HCT116 (cell line): ENCODE measurements around the gene QRFPR. TPM values are rescaled to one million over a fixed set of nuclear protein-coding genes. Genes with fewer than 3 reads are reported as not detected.

ENCODE experiments used
- ATAC-seq: fragments of 200-7000 bp; cut with Tn5 transposase; 2 replicates; pipeline ENCODE4 v1.9.1; 2020; ENCODE audit warnings: mild to moderate bottlenecking, moderate library complexity
- BruUV-seq: library from RNA; stranded (reverse); fragments of 400-500 nt; replicated peaks from 2 replicates; lab custom pipeline; 2021; lab: Mats Ljungman, UMichigan
- CTCF ChIA-PET: fragments of 300-600 bp; sonication (Branson Sonifier 250); formaldehyde crosslinking; loops from one replicate; lab custom pipeline; 2021; ENCODE audit warnings: antibody characterized with exemption; lab: Charles Lee
- POLR2A ChIA-PET: fragments of 300-600, 350-600 bp; sonication (Branson Sonifier 250); formaldehyde crosslinking; loops from one replicate; lab custom pipeline; 2021; ENCODE audit warnings: antibody characterized with exemption; lab: Charles Lee
- RAD21 ChIA-PET, 2 experiments: fragments of 300-600 bp; sonication (Branson Sonifier 250); formaldehyde crosslinking; loops; one replicate each; lab custom pipeline; 2023; ENCODE audit warnings: low total read pairs in 2 of 2; ENCODE audit not compliant: uncharacterized antibody in 2 of 2, unreplicated experiment in 2 of 2, low non-redundant PET in 1 of 2; lab: Charles Lee
- DNase-seq: peaks from one replicate; pipeline ENCODE4 v3.0.0-alpha.2; 2010; ENCODE audit warnings: low read depth, low spot score
- H2AFZ ChIP-seq: fragments of 200-600 bp; shearing (Covaris generic), sonication (generic); 2 replicates; pipeline ENCODE4 v1.6.1; 2017; ENCODE audit warnings: low read depth, mixed run types, mixed read lengths, antibody characterized with exemption, low read length; ENCODE audit not compliant: poor library complexity, severe bottlenecking
- H3K27ac ChIP-seq: 2 replicates; pipeline ENCODE4 v1.5.1; 2012; ENCODE audit warnings: low read depth, low read length
- H3K27me3 ChIP-seq: fragments of 200-600 bp; sonication (generic); 2 replicates; pipeline ENCODE4 v1.6.1; 2016; ENCODE audit warnings: mixed run types, low read length, mixed read lengths; ENCODE audit not compliant: insufficient read depth
- H3K36me3 ChIP-seq, 2 experiments: fragments of 200-500 bp in 1 of 2; fragments of 200-600 bp in 1 of 2; sonication (Bioruptor generic) in 1 of 2; sonication (generic) in 1 of 2; 2 replicates each; pipeline versions ENCODE4 v1.5.1 to v1.6.1; 2014 to 2016; ENCODE audit warnings: low read length in 2 of 2, inconsistent platforms in 1 of 2, mixed read lengths in 1 of 2, mixed run types in 1 of 2; ENCODE audit not compliant: insufficient read depth in 2 of 2, control insufficient read depth in 1 of 2
- H3K4me1 ChIP-seq, 2 experiments: fragments of 200-600 bp in 1 of 2; sonication (generic) in 1 of 2; 2 replicates each; pipeline versions ENCODE4 v1.5.1 to v1.6.1; 2012 to 2017; ENCODE audit warnings: low read length in 2 of 2, inconsistent platforms in 1 of 2, mild to moderate bottlenecking in 1 of 2, mixed read lengths in 1 of 2, mixed run types in 1 of 2, moderate library complexity in 1 of 2; ENCODE audit not compliant: insufficient read depth in 2 of 2, control insufficient read depth in 1 of 2
- H3K4me2 ChIP-seq: fragments of 200-600 bp; sonication (generic); 2 replicates; pipeline ENCODE4 v1.6.1; 2017; ENCODE audit warnings: mixed run types, low read length, mixed read lengths
- H3K4me3 ChIP-seq, 2 experiments: fragments of 200-600 bp in 1 of 2; sonication (generic) in 1 of 2; replicated peaks in 1 of 2; 2 replicates each; pipeline ENCODE4 v1.5.1; 2011 to 2016; ENCODE audit warnings: low read length in 2 of 2, control low read depth in 1 of 2, low read depth in 1 of 2, mild to moderate bottlenecking in 1 of 2, mixed read lengths in 1 of 2, mixed run types in 1 of 2
- H3K79me2 ChIP-seq: fragments of 200-600 bp; sonication (generic); 2 replicates; pipeline ENCODE4 v1.6.1; 2017; ENCODE audit warnings: mild to moderate bottlenecking, mixed run types, low read length, moderate library complexity, mixed read lengths; ENCODE audit not compliant: insufficient read depth
- H3K9ac ChIP-seq: fragments of 200-600 bp; sonication (generic); 2 replicates; pipeline ENCODE4 v1.6.1; 2016; ENCODE audit warnings: low read length, mixed read lengths
- H3K9me2 ChIP-seq: fragments of 200-600 bp; sonication (generic), shearing (Covaris generic); 2 replicates; pipeline ENCODE4 v1.6.1; 2017; ENCODE audit warnings: mixed run types, mild to moderate bottlenecking, moderate library complexity; ENCODE audit not compliant: insufficient read depth
- H3K9me3 ChIP-seq, 2 experiments: fragments of 200-500 bp in 1 of 2; fragments of 200-600 bp in 1 of 2; sonication (Bioruptor generic) in 1 of 2; sonication (generic) in 1 of 2; 2 replicates each; pipeline ENCODE4 v1.6.1; 2014 to 2017; ENCODE audit warnings: low read length in 2 of 2, mixed read lengths in 2 of 2, inconsistent platforms in 1 of 2, low read depth in 1 of 2, mild to moderate bottlenecking in 1 of 2, mixed run types in 1 of 2, moderate library complexity in 1 of 2; ENCODE audit not compliant: control insufficient read depth in 1 of 2, insufficient read depth in 1 of 2
- H4K20me1 ChIP-seq: fragments of 200-600 bp; sonication (generic), shearing (Covaris generic); 2 replicates; pipeline ENCODE4 v1.6.1; 2017; ENCODE audit warnings: mixed run types, mild to moderate bottlenecking, moderate library complexity; ENCODE audit not compliant: insufficient read depth
- CTCF ChIP-seq, 3 experiments: fragments of 200-600 bp in 1 of 3; sonication (generic) in 1 of 3; IDR thresholded peaks in 2 of 3; conservative IDR thresholded peaks in 1 of 3; 2 replicates each; pipeline ENCODE4 v1.5.1; 2012 to 2017; ENCODE audit warnings: low read depth in 2 of 3, low read length in 2 of 3, antibody characterized with exemption in 1 of 3, borderline replicate concordance in 1 of 3, control low read depth in 1 of 3, mild to moderate bottlenecking in 1 of 3, mixed read lengths in 1 of 3, mixed run types in 1 of 3, moderate library complexity in 1 of 3; ENCODE audit not compliant: insufficient read depth in 1 of 3
- FOSL1 ChIP-seq: IDR thresholded peaks from 2 replicates; pipeline ENCODE4 v1.6.1; 2012; ENCODE audit warnings: low read depth
- RAD21 ChIP-seq: IDR thresholded peaks from 2 replicates; pipeline ENCODE4 v1.6.1; 2012; ENCODE audit warnings: low read depth, mild to moderate bottlenecking
- SP1 ChIP-seq: IDR thresholded peaks from 2 replicates; pipeline ENCODE4 v1.6.1; 2012; ENCODE audit warnings: low read depth
- intact Hi-C: fragments of 100-400 bp; cut with micrococcal nuclease; formaldehyde crosslinking; loops from 2 replicates; pipeline ENCODE4 v1.10.0; 2022
- total RNA-seq: library from RNA; stranded (reverse); gene quantifications from one replicate; pipeline ENCODE4 v1.2.1, GENCODE V29; 2021; ENCODE audit not compliant: unreplicated experiment

Gene QRFPR
- total RNA-seq, 1 experiment from 2014 or later, result not detected

GRCh38 chr4:121307445-121308327 is 73.1 kb downstream of the QRFPR start:
- peak; percentile 63 for DNase-seq
- Histone ChIP-seq H3K4me3 (no peak overlapping the region), H3K4me2 (no peak overlapping the region), H3K79me2 (no peaks in the 10 kb centered on the region), H2AFZ (peak overlapping the region; percentile 92), H3K27me3 (no peaks in the 10 kb centered on the region), H3K36me3 (no peaks in the 10 kb centered on the region), H3K9me3 (no peaks in the 10 kb centered on the region), H3K9me2 (no peaks in the 10 kb centered on the region), H3K4me1 (peaks cover 0 to 4% of the 10 kb centered on the region in 2 experiments; a peak in 1 of 4 replicates), H4K20me1 (no peaks in the 10 kb centered on the region), H3K9ac (no peak overlapping the region), H3K27ac (no peak overlapping the region)
- ChIA-PET POLR2A (no interaction called here), CTCF (interaction anchor here (0.9 to 1.7 kb wide), 9 partner anchors 8 to 115 kb away, joined by 3 to 26 read pairs (median 3); no protein-coding TSS in a partner anchor), RAD21 (interaction anchor here (0.9 to 1.1 kb wide), 2 partner anchors 115 kb away, joined by 3 to 4 read pairs; no protein-coding TSS in a partner anchor)
- intact Hi-C loops, result loop anchor here (1.0 to 10.0 kb wide), 5 partner anchors 115 to 1235 kb away; no protein-coding TSS in a partner anchor
- ATAC-seq, result peak; percentile 91
- TF ChIP-seq SP1 (no peak), RAD21 (peak; percentile 89), CTCF (IDR thresholded peaks at IDR 0.05 in 2 of 3, conservative IDR thresholded peaks at IDR 0.05 in 1 of 3; ENCODE audit: borderline replicate concordance in 1 of 3, insufficient read depth in 1 of 3, low read depth in 2 of 3, low read length in 2 of 3) (peak; percentile 76 to 93 (median 84)), FOSL1 (no peak)
- BruUV-seq, result no TSS peak
